ENCODE results near the gene NTM. TPM values are rescaled to one million over a fixed set of nuclear protein-coding genes. Genes with fewer than 3 reads are reported as not detected.

The NTM gene
- polyA plus RNA-seq, 1 donor from 2014 or later, result 39.4 TPM

- no peak for TF ChIP-seq EP300 (conservative IDR thresholded peaks at IDR 0.05; ENCODE audit: poor library complexity, severe bottlenecking)
These were observed 396.2 kb downstream of the NTM start (continued) for GRCh38 chr11:131766637-131767036.

GRCh38 chr11:131767421-131767820, 397.0 kb downstream of the NTM start:
- no peak overlapping the region for H2AFZ ChIP-seq (ENCODE audit: low read depth, low read length)

GRCh38 chr11:131770801-131771200, 400.4 kb downstream of the NTM start:
- Histone ChIP-seq H3K9me3 (ENCODE audit: low read length) (no peaks in the 10 kb centered on the region), H3K4me2 (ENCODE audit: low read length) (no peak overlapping the region), H3K36me3 (ENCODE audit: insufficient read depth, low read length) (no peaks in the 10 kb centered on the region), H4K20me1 (ENCODE audit: insufficient read depth) (no peaks in the 10 kb centered on the region), H3K79me2 (replicated peaks; ENCODE audit: insufficient read depth, low read length) (no peaks in the 10 kb centered on the region), H3K27me3 (ENCODE audit: insufficient read depth, low read depth, low read length) (no peaks in the 10 kb centered on the region), H3F3A (ENCODE audit: insufficient read depth, low read length, poor library complexity, severe bottlenecking) (no peaks in the 10 kb centered on the region), H3K9ac (ENCODE audit: low read length) (no peak overlapping the region), H3K4me3 (ENCODE audit: low read length) (no peak overlapping the region), H2AFZ (ENCODE audit: low read depth, low read length) (no peak overlapping the region), H3K27ac (ENCODE audit: low read length) (no peak overlapping the region), H3K9me2 (ENCODE audit: insufficient read depth, low read length) (no peaks in the 10 kb centered on the region)
- no peak for TF ChIP-seq EZH2 (IDR thresholded peaks at IDR 0.05; ENCODE audit: borderline replicate concordance, insufficient read depth, low read length, poor library complexity, severe bottlenecking)
- no peak for TF ChIP-seq MXI1 (conservative IDR thresholded peaks at IDR 0.05; ENCODE audit: poor library complexity, severe bottlenecking)
- TF ChIP-seq RAD21 (conservative IDR thresholded peaks at IDR 0.05), result no peak
- no peak for TF ChIP-seq EP300 (conservative IDR thresholded peaks at IDR 0.05; ENCODE audit: poor library complexity, severe bottlenecking)
- no peak for TF ChIP-seq POLR2AphosphoS5 (IDR thresholded peaks at IDR 0.05)
- TF ChIP-seq, protein P1, sequence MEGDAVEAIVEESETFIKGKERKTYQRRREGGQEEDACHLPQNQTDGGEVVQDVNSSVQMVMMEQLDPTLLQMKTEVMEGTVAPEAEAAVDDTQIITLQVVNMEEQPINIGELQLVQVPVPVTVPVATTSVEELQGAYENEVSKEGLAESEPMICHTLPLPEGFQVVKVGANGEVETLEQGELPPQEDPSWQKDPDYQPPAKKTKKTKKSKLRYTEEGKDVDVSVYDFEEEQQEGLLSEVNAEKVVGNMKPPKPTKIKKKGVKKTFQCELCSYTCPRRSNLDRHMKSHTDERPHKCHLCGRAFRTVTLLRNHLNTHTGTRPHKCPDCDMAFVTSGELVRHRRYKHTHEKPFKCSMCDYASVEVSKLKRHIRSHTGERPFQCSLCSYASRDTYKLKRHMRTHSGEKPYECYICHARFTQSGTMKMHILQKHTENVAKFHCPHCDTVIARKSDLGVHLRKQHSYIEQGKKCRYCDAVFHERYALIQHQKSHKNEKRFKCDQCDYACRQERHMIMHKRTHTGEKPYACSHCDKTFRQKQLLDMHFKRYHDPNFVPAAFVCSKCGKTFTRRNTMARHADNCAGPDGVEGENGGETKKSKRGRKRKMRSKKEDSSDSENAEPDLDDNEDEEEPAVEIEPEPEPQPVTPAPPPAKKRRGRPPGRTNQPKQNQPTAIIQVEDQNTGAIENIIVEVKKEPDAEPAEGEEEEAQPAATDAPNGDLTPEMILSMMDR (IDR thresholded peaks at IDR 0.05; ENCODE audit: poor library complexity, severe bottlenecking), result no peak
- no peak for TF ChIP-seq SMC3 (conservative IDR thresholded peaks at IDR 0.05; ENCODE audit: poor library complexity)

More at GRCh38 chr11:131767421-131767820, 397.0 kb downstream of the NTM start:
- no peak for TF ChIP-seq SMC3 (conservative IDR thresholded peaks at IDR 0.05; ENCODE audit: poor library complexity)
- TF ChIP-seq, protein P1 (IDR thresholded peaks at IDR 0.05; ENCODE audit: poor library complexity, severe bottlenecking), result no peak
- no peak for TF ChIP-seq MXI1 (conservative IDR thresholded peaks at IDR 0.05; ENCODE audit: poor library complexity, severe bottlenecking)
- TF ChIP-seq EZH2 (IDR thresholded peaks at IDR 0.05; ENCODE audit: borderline replicate concordance, insufficient read depth, low read length, poor library complexity, severe bottlenecking), result no peak
- TF ChIP-seq EP300 (conservative IDR thresholded peaks at IDR 0.05; ENCODE audit: poor library complexity, severe bottlenecking), result no peak
- TF ChIP-seq REST (IDR thresholded peaks at IDR 0.05; ENCODE audit: borderline replicate concordance), result no peak
- TF ChIP-seq RAD21 (conservative IDR thresholded peaks at IDR 0.05), result no peak
- TF ChIP-seq TAF1 (IDR thresholded peaks at IDR 0.05; ENCODE audit: low read depth), result no peak
- TF ChIP-seq POLR2AphosphoS5 (IDR thresholded peaks at IDR 0.05), result no peak
- Histone ChIP-seq H3K27ac (ENCODE audit: low read length) (no peak overlapping the region), H3F3A (ENCODE audit: insufficient read depth, low read length, poor library complexity, severe bottlenecking) (no peaks in the 10 kb centered on the region), H4K20me1 (ENCODE audit: insufficient read depth) (no peaks in the 10 kb centered on the region), H3K4me2 (ENCODE audit: low read length) (no peak overlapping the region), H3K27me3 (ENCODE audit: insufficient read depth, low read depth, low read length) (no peaks in the 10 kb centered on the region), H3K79me2 (replicated peaks; ENCODE audit: insufficient read depth, low read length) (no peaks in the 10 kb centered on the region), H3K9me2 (ENCODE audit: insufficient read depth, low read length) (no peaks in the 10 kb centered on the region), H3K4me3 (ENCODE audit: low read length) (no peak overlapping the region), H3K9me3 (ENCODE audit: low read length) (no peaks in the 10 kb centered on the region), H3K9ac (ENCODE audit: low read length) (no peak overlapping the region), H3K36me3 (ENCODE audit: insufficient read depth, low read length) (no peaks in the 10 kb centered on the region)

Data from neural cell (in vitro differentiated cells).